ENCODE measurements around the gene IFNL3. TPM values are rescaled to one million over a fixed set of nuclear protein-coding genes. Genes with fewer than 3 reads are reported as not detected.

Gene IFNL3
- total RNA-seq, 2 experiments from 2014 or later, result not detected

- Mint-ChIP-seq H3K27me3 (ENCODE audit: low read depth) (peaks cover 36% of the 10 kb centered on the region), H3K27ac (no peak overlapping the region), H3K4me3 (no peak overlapping the region), H3K36me3 (ENCODE audit: low read depth) (no peaks in the 10 kb centered on the region), H3K4me1 (ENCODE audit: low read depth) (peaks cover 19% of the 10 kb centered on the region), H3K9me3 (ENCODE audit: insufficient read depth) (no peaks in the 10 kb centered on the region)
- no peak for ATAC-seq
- no peak for DNase-seq
- ChIA-PET POLR2A (no interaction called here), CTCF (no interaction called here)
Measured at GRCh38 chr19:39194832-39195542, 49.8 kb downstream of the IFNL3 start.

GRCh38 chr19:39193803-39194202 is 51.0 kb downstream of the IFNL3 start:
- no peaks in the 10 kb centered on the region for H3K9me3 Mint-ChIP-seq (ENCODE audit: insufficient read depth)
- no peaks in the 10 kb centered on the region for H3K36me3 Mint-ChIP-seq (ENCODE audit: low read depth)
- peaks cover 19% of the 10 kb centered on the region for H3K4me1 Mint-ChIP-seq (ENCODE audit: low read depth)
- no peak for DNase-seq
- no peak for ATAC-seq
- no peak overlapping the region for H3K4me3 Mint-ChIP-seq
- peaks cover 35% of the 10 kb centered on the region for H3K27me3 Mint-ChIP-seq (ENCODE audit: low read depth)
- no peak overlapping the region for H3K27ac Mint-ChIP-seq
- CTCF ChIA-PET, result interaction anchor here (0.6 kb wide), 1 partner anchor 218 kb away, joined by 3 read pairs; no protein-coding TSS in a partner anchor
- POLR2A ChIA-PET, result no interaction called here

Other genes with a start within 250 kb of the IFNL3 start
- not detected for gene FBXO27, start 212.5 kb downstream of the IFNL3 start, total RNA-seq
- gene ACP7, start 160.6 kb downstream of the IFNL3 start, total RNA-seq, result not detected
- gene PAK4, start 119.2 kb downstream of the IFNL3 start, total RNA-seq, result 10 to 100 TPM; 15.3 to 18.2 TPM
- not detected for gene NCCRP1, start 48.0 kb downstream of the IFNL3 start, total RNA-seq
- gene SYCN, start 40.7 kb downstream of the IFNL3 start, total RNA-seq, result not detected
- not detected for gene IFNL4, start 3.9 kb upstream of the IFNL3 start, total RNA-seq
- gene IFNL2, start 23.4 kb upstream of the IFNL3 start, total RNA-seq, result not detected
- under 1 TPM in 1 of 2 experiments, not detected in 1; 0.29 TPM for gene IFNL1, start 51.4 kb upstream of the IFNL3 start, total RNA-seq
- gene LRFN1, start 75.9 kb upstream of the IFNL3 start, total RNA-seq, result 1 to 10 TPM; 8.0 to 8.3 TPM
- gene GMFG, start 91.0 kb upstream of the IFNL3 start, total RNA-seq, result 100 to 1,000 TPM; 471 to 482 TPM
- 10 to 100 TPM; 43.7 to 44.5 TPM for gene SAMD4B, start 97.4 kb upstream of the IFNL3 start, total RNA-seq
- 10 to 100 TPM; 48.2 to 48.9 TPM for gene PAF1, start 146.1 kb upstream of the IFNL3 start, total RNA-seq
- gene MED29, start 146.4 kb upstream of the IFNL3 start, total RNA-seq, result 10 to 100 TPM; 32.6 to 39.3 TPM
- gene ZFP36, start 161.8 kb upstream of the IFNL3 start, total RNA-seq, result 10 to 100 TPM; 72.4 to 91.4 TPM
- 10 to 100 TPM; 64.4 to 68.5 TPM for gene PLEKHG2, start 167.7 kb upstream of the IFNL3 start, total RNA-seq
- 1,000 to 10,000 TPM; 2,100 to 2,157 TPM for gene RPS16, start 190.9 kb upstream of the IFNL3 start, total RNA-seq
- gene SUPT5H, start 200.6 kb upstream of the IFNL3 start, total RNA-seq, result 100 to 1,000 TPM; 144 to 147 TPM
- 10 to 100 TPM; 56.1 to 65.9 TPM for gene TIMM50, start 235.8 kb upstream of the IFNL3 start, total RNA-seq